COR-L47 (cell line): Measurements from ENCODE around the gene ASF1A.

Experiments
- DNase-seq: peaks from one replicate; lab custom pipeline; 2025; lab: John Stamatoyannopoulos, UW

Gene ASF1A

GRCh38 chr6:118913161-118913560 is 19.2 kb downstream of the ASF1A start:
- no peak for DNase-seq

DNA sequence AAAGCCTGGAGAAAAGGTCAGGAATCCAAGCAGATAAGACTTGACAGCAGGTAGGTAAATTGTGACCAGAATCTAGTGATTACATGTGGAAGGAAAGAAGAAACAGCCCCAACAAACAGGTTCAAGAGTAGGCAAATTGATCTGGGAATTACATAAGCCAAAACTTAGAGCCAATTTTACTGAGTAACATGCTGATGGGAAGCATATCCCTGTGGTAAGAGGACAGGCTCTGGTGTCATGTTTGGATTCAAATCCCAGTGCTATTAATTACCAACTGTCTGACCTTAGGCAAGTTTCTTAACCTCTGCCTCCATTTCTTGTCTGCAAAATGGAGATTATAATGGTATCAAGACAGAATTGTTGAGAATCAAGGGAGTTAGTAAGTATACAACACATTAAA is 20.6 kb downstream of the ASF1A start:
- no peak for DNase-seq

- DNase-seq: no peak
Observed at GRCh38 chr6:118917546-118918328, 23.8 kb downstream of the ASF1A start.

DNA sequence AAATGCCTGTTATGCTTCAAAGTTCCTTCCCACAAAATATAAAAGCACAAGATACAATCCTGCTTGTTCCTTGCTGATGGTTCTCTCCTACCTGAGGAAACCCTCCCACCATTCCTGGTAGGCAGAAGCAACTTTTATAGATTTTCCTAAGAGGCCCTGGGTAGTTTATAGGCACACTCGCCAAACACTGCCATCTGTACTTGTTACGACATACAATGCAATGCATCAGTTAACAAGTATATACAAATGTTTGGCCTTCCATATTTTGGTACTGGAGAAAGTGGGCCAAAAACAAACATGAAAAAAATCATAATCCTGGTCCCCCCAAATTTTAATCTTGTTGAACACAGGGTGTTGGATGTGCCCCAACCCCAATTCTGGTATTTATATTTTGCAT is 24.4 kb downstream of the ASF1A start:
- no peak for DNase-seq

- no peak for DNase-seq
Observed at GRCh38 chr6:118921084-118921483, 27.1 kb downstream of the ASF1A start.

- DNase-seq: no peak
Observed at GRCh38 chr6:118923035-118923434, 29.1 kb downstream of the ASF1A start.

DNA sequence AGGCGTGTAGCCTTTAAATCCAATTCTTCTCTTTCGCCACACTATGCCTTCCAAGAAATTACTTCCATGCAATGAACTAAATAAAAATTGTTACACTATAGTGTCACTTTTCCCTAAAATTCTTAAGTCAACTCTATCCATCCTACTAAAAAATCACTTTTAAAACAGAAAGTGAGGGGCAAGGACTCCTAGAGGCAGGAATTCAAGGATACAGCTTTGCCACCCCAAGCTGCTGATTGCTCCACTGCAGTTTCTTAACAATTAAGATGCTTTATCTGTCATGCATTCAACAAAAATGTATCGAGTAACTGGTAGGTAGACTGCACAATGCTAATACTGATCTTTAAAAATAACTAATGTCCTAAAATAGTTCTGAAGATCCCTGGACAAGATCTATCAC is 36.7 kb downstream of the ASF1A start:
- DNase-seq: no peak

- DNase-seq: no peak
Observed at GRCh38 chr6:118931436-118931835, 37.5 kb downstream of the ASF1A start.

- no peak for DNase-seq
Observed at GRCh38 chr6:118932421-118932820, 38.5 kb downstream of the ASF1A start.

DNA sequence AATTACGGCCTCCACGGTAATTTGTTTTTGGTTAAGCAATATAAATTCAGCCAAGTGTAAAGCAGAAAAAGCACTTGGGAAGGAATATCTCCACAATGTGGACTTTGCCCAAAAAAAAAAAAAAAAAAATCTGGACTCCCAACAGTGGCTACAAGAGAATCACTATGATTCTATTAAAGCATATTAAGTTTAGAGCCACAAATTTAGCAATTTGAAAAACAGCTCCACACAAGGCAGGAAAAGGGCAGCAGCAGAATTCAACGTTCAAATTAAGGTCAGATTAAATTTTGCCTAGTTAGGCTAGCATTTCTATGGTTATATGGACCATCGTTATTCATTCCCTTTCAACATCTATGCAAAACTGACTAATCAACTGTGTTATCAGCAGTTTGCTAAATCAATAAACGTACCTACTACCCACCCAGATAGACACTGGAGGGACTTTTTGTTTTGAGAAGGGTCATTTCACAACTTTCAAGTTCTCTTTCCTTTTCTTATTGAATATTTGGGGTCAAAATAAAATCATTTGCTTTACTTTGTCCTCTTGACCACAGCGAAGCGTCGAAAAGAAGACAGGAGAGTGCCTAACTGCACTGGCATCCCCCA is 40.0 kb downstream of the ASF1A start:
- DNase-seq: no peak

DNA sequence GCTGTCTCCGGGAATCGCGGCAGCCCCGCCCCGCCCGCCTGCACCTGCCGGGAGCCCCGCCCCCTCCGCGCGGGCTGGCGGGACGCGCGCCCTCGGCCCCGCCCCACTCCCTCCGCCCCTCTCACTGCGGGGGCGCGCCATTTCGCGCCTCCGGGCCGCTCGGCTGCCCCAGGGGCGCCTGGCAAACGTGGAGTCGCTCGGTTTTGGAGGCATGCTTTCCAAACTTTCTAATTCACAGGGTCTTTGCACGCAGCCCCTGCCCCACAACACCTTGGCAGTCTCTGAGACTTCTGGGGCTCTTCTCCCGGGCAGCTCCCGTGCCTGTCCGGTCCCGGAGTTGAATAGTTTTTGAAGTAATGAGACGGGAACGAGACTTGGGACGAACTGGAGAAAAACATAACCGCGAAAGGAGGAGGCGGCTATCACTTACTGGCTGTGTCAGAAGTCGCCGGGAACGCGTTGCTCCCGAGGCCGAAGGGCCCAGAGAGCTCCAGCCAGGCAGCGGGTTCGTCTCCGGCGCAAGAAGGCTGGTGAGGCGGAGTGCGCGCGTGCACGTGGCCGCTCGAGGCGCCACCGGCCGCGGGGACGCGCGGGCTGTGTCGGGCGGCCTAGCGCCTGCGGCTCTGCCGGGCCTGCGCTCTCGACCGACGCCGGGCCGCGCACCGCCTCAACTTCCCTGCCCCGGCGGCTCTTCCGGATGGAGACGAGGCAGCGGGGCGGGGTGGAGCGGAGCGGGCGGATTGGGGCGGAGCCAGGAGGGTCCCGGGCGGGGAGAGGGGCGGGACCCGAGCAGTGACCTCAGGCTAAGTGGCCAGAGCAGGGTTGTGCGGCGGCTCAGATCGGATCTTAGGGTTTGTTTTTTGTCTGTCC is 40.7 kb downstream of the ASF1A start, which contains the start of gene MCM9:
Gene MCM9, minus strand, starts transcription at position 699 of the 870 bp plus-strand sequence. CDS start 3,436 bp downstream, outside the sequence.
- DNase-seq: peak; percentile 60

DNA sequence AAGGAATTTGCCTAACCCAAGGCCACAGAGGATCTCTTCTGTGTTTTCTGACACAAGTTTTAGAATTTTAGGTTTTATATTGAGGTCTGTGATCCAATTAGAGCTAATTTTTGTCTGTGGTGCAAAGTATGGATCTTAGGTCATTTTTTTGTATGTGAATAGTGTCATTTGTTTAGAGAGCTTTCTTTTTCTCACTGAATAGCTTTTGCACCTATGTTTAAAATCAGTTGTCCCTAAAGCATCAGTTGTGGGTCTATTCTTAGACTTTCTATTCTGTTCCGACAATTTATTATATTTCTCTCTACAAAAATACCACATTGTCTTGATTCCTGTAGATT is 41.3 kb downstream of the ASF1A start:
- DNase-seq: no peak

DNA sequence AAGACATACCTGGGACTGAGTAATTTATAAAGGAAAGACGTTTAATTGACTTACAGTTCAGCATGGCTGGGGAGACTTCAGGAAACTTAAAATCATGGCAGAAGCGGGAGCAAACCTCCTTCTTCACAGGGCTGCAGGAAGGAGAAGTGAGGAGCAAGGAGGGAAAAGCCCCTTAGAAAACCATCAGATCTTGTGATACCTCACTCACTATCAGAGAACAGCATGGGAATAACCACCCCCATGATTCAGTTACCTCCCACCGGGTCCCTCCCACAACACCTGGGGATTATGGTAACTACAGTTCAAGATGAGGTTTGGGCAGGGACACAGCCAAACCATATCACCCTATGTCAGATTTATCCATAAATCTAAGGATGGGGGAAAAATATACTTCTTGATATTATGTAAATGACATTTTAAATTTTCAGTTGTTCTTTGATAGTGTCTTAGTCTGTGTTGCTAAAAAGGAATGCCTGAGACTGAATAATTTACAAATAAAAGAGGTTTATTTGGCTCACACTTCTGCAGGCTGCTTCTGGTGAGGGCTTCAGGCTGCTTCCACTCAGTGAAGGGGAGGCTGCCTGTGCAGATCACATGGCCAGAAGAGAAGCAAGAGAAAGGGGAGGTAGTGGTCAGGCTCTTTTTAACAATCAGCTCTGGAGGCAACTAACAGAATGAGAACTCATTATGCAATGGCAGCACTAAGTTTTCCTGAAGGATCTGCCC is 42.2 kb downstream of the ASF1A start:
- no peak for DNase-seq

DNA sequence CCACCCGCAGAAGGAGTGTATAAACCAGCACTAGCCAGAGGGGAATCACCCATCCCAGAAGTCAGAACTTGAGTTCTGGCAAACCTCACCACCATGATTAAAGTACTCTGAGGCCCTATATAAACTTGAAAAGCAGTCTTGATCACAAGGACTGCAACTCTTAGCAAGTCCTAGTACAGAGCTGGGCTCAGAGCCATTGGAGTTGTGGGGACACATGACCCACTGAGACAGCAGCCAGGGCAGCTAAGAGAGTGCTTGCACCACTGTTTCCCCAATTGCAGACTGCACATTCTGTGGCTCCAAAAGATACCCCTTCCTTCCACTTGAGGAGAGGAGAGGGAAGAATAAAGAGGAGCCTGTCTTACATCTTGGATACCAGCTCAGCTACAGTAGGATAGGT is 45.7 kb downstream of the ASF1A start:
- no peak for DNase-seq

GRCh38 chr6:118940770-118941169 is 46.8 kb downstream of the ASF1A start:
- no peak for DNase-seq

DNA sequence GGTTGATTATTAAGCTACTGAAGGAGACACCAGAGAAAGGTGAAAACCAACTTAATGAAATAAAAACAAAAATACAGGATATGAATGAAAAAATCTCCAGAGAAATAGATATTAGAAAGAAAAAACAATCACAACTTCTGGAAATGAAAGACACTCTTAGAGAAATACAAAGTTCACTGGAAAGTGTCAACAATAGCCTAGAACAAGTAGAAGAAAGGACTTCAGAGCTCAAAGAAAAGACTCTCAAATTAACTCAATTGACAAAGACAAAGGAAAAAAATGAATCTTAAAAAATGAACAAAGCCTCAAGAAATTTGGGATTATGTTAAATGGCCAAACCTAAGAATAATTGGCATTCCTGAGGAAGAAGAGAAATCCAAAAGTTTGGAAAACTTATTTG is 51.3 kb downstream of the ASF1A start:
- DNase-seq: no peak

GRCh38 chr6:118952683-118953082 is 58.7 kb downstream of the ASF1A start:
- no peak for DNase-seq

DNA sequence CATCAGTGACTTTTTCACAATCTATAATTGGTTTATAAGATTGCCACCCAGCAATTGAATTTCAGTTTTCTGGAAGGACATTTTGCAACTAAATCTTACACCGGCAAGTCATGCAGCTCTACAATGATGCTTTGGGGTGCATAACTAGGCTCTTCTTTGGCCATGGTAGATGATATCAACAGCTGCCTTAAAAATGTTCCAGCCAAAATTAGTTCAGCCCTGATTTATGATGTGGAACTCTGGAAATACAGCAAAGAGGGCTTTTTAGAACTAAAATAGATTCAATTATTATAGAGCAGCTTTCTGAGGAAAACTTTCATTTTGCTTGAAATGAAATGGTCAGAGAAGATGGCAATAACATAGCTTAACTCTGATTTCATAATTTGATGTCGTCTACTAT is 59.4 kb downstream of the ASF1A start:
- no peak for DNase-seq
